HG03342 (cell line): Measurements from ENCODE around the gene ARSD.
"Not testable (repeated sequence)": the region's sequence is repeated elsewhere in the genome, so short reads cannot be mapped to it uniquely, and the experiment has no call there.

Source experiments
- ATAC-seq: cut with Tn5 transposase; IDR thresholded peaks from one replicate; pipeline ENCODE4 v1.9.1; 2021; ENCODE audit warnings: mild to moderate bottlenecking, moderate library complexity; ENCODE audit not compliant: unreplicated experiment

The ARSD gene

GRCh38 chrX:2897690-2898623 lies 31.2 kb downstream of the ARSD start:
- ATAC-seq = not testable (repeated sequence)

GRCh38 chrX:2897311-2897689 lies 31.8 kb downstream of the ARSD start:
- ATAC-seq = no peak

DNA sequence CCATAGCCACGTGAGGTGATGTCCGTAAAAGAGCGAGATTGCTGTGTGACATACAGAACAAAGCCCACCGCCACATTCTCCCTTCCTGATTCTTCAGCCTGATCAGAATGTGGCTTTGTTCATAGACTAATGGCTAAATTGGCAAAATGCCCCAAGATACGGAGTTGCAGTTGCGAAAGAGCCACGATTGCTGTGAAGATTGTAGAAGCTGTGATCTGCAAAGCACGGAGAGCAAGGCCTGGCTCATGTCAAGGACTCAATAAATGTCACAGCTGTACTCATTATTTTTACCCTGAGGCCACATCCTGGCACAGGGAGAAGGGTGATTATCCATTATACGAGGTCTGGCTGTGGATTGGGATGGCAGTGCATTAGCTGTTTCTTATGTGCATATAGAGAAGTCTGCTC lies 34.2 kb downstream of the ARSD start:
- no peak for ATAC-seq

GRCh38 chrX:2892816-2893215 lies 36.3 kb downstream of the ARSD start:
- no peak for ATAC-seq

DNA sequence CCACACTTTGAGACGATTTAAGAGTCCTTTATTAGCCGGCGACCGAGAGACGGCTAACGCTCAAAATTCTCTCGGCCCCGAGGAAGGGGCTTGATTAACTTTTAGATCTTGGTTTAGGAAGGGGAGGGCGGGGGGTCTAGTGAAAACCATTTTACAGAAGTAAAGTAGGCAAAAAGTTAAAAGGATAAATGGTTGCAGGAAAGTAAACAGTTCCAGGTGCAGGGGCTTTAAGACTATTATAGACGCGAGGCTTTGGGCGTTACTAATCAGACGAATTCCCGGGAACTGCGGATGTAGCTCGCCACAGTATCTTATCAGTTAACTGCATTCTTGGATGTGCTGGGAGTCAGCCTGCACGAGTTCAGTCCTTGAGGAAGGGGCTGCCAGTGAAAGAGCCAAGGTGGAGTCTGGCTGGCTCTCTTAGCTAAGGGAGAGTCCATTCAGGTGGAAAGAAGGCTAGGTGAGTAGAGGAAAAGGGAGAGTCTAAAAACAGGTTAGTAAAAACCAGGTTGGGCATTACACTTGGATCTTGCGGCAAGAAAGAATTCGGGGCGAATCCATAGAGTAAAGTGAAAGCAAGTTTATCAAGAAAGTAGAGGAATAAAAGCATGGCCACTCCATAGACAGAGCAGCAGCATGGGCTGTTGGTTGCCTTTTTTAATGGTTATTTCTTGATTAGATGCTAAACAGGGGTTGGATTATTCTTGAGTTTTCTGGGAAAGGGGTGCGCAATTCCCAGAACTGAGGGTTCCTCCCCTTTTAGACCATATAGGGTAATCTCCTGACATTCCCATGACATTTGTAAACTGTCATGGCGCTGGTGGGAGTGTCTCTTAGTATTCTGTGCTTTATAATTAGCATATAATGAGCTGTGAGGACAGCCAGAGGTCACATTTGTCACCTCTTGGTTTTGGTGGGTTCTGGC lies 38.3 kb downstream of the ARSD start:
- not testable (repeated sequence) for ATAC-seq

DNA sequence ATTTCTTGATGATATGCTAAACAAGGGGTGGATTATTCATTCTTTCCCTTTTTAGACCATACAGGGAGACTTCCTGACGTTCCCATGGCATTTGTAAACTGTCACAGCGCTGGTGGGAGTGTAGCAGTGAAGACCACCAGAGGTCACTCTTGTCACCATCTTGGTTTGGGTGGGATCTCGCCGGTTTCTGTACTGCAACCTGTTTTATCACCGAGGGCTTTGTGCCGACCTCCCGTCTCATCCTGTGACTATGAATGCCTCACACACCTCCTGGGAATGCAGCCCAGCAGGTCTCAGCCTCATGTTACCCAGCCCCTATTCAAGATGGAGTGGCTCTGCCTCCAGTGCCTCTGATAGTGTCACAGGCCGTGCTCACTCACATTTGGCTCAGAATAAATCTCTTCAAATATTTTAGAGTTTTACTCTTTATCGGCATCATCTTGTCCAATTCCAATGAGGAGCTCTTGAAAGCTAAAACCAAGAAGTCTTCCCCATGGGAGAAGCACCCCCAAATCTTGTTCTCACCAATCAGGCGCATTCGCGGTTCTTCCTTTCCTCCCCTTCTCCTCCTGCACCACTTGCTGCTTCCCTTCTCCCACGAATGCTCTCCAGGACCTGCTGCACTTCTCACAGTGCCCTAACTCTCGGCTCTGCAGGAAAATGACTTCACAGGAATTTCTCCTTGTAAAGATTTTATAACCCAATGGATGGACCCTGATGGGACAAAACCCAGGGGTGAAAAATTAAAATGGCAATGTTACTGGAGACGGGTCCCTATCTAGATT lies 39.2 kb downstream of the ARSD start:
- ATAC-seq = not testable (repeated sequence)

DNA sequence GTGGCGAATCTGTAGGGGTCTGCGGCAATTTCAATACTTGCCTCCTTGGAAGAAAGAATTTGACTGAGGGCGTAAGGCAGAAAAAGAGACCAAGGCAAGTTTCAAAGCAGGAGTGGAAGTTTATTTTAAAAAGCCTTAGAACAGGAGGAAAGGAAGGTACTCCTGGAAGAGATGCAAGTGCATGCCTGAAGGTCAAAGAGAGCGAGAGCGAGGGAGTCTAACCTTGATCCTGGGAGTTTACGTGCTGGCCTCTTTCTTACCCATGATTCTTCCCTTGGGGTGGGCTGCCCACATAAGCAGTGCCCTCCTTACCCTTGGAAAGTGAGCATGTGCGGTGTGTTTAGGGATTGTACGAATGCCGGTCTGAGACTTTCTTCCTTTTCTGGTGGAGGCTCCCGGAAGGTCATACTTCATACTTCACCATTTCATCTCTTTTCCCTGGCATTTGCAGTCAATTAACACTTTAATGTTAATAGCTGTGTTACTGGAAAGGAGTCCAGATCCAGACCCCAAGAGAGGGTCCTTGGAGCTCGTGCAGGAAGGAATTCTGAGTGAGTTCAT lies 40.0 kb downstream of the ARSD start:
- ATAC-seq = no peak

GRCh38 chrX:2888309-2888708 lies 40.8 kb downstream of the ARSD start:
- no peak for ATAC-seq

DNA sequence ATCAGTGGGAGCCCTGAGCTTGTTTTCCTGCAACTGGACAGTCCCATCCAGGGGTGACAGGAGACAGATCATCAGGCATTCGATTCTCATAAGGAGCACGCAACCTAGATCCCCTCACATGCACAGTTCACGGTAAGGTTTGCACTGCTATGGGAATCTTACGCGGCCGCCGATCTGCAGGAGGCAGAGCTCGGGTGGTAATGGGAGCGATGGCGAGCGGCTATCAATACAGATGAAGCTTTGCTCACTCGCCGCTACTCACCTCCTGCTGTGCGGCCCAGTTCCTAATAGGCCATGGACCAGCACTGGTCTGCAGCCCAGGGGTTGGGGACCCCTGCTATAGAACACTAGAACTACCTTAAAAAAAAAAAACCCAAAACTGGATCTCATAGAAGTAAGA lies 45.4 kb downstream of the ARSD start:
- no peak for ATAC-seq

DNA sequence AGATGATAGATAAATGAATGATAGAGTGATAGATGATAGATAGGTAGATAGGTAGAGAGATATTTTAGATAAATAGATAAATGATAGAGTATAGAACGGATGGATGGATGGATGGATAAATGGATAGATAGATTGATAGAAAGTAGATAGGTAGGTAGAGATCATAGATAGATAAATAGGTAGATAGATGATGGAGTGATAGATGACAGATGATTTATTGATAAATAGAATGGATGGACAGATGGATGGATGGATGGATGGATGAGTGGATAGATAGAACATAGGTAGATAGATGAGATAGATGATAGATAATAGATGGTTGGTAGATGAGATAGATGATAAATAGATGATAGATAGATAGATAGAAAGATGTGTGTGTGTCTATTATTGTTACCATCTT lies 49.5 kb downstream of the ARSD start:
- no peak for ATAC-seq

DNA sequence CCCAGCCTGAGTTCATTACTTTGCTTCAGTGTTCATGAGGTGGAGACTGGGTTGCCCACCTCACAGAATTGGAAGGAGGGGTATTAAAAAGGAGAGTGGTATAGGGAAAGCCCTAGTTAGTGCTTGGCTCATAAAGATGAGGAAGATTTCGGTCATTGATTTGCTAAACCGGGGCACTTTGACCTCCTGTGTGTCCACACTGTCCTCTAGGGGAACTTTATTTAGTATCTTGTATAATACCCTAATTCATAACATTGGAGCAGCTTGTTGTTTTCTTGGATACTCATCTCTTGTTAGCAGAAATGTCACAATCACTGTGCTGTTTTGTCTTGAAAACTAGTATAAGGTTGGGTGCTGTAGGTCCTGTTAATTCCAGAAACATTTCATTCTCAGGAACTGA lies 50.6 kb downstream of the ARSD start:
- ATAC-seq = no peak

- ATAC-seq = no peak
These were observed 53.2 kb downstream of the ARSD start for GRCh38 chrX:2875798-2876399.

- ATAC-seq = no peak
These were observed 54.0 kb downstream of the ARSD start for GRCh38 chrX:2875136-2875481.

DNA sequence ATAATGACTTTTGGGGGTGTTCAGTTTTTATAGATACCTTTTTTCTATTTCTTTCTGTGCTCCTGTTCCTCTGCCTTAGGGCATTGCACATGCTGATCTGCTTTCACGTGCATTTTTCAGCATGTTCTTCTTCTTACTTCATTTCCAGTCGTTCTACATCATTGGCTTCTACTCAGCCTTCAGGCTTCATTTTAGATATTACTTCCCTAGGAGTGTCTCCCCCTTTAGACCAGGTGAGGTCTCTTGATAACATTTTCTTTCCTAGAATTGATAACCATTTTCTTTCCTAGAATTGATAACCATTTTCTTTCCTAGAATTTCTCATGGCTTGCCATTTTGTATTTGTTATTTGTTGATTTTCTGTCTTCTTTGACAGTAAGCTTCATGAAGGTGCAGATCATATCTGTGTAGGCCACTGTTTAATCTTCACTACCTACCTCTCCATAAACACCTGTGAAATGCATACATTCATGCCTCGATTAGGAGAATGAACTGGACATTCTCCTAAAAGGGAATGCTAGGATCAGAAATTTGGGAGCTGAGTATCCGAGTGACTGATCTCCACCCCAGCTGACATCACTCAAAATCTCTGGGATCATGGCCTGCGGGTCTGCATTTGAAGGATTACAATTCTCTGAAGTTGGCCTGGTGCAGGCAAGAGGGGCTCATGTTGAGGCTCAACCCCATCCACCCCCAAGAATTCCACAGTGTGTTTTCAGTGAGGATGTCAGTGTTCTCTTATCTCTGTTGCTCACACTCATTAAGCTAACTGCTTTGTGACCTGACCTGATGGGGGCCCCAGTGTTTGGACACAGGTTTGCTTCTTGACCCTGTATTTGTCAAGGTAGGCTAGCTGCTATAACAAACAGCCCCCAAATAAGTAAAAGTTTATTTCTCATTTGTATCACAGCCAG lies 54.7 kb downstream of the ARSD start:
- no peak for ATAC-seq

DNA sequence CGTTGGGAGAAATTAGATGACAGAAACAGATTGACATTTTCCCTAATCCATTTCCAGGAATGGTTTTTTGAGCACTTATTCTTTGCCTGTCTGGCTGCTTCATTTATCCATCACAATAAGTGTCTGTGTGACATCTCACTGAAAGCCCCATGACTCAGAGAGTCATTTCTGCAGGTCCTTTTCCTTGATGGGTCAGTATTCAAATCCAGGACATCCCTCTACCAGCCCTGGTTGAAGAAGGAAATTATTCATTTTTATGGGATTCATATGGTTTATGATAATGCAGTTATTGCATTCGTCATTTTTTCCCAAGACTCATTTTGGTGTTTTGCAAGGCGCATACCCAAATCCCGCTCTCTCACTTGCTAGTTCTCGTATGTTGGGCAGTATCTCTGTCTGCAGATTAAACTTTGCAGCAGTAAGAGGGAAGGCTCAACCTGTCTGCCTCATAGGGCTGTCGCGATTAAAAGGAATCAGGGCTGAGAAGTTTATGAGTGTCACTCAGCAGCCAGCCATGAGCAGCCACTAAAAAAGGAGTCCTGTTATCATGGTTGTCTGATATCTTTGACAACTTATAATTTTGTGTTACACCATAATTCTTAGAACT lies 56.4 kb downstream of the ARSD start:
- ATAC-seq = no peak

GRCh38 chrX:2871831-2872230 lies 57.3 kb downstream of the ARSD start:
- ATAC-seq = no peak

DNA sequence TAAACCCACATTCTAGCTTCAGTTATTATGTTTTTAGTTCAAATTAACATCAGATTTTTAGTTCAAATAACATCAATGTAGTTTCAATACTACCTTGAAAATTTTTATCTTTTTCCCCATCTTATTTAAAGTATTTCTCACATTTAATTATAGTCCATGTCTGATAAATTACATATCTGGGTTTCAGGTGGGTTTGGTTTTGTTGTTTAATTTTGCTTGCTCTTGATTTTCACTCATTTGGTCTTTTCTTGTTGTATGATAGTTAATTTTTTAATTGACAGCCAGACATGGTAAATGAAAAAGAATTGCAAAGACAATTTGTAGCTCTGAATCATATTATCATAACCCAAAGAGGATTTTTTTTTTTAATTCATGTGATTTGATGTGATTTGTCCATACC lies 58.5 kb downstream of the ARSD start:
- no peak for ATAC-seq

- no peak for ATAC-seq
These were observed 61.9 kb downstream of the ARSD start for GRCh38 chrX:2867206-2867605.

GRCh38 chrX:2863646-2864045 lies 65.5 kb downstream of the ARSD start:
- no peak for ATAC-seq
